H9 (cell line): ENCODE measurements around the gene AGBL4. TPM values are rescaled to one million over a fixed set of nuclear protein-coding genes. Genes with fewer than 3 reads are reported as not detected.

Experiments used
- DNase-seq: peaks from one replicate; pipeline ENCODE4 v3.0.0-alpha.2; 2017
- H2AFZ ChIP-seq: one replicate; pipeline ENCODE4 v1.6.1; 2013; ENCODE audit warnings: mild to moderate bottlenecking, low read length, control low read depth, moderate library complexity
- H2AK5ac ChIP-seq: 2 replicates; pipeline ENCODE4 v1.6.1; 2013; ENCODE audit warnings: low read length, control low read depth, mixed read lengths; ENCODE audit not compliant: insufficient read length
- H2BK120ac ChIP-seq: one replicate; pipeline ENCODE4 v1.6.1; 2013; ENCODE audit warnings: low read depth, mild to moderate bottlenecking, low read length, control low read depth, inconsistent platforms; ENCODE audit not compliant: poor library complexity, severe bottlenecking
- H2BK12ac ChIP-seq: 2 replicates; pipeline ENCODE4 v1.6.1; 2013; ENCODE audit warnings: low read length, control low read depth, mixed read lengths, low read depth; ENCODE audit not compliant: insufficient read length
- H2BK15ac ChIP-seq: 2 replicates; pipeline ENCODE4 v1.6.1; 2013; ENCODE audit warnings: low read depth, low read length, control low read depth
- H2BK20ac ChIP-seq: one replicate; pipeline ENCODE4 v1.6.1; 2013; ENCODE audit warnings: low read depth, mild to moderate bottlenecking, low read length, control low read depth, inconsistent platforms; ENCODE audit not compliant: poor library complexity, severe bottlenecking
- H2BK5ac ChIP-seq: 2 replicates; pipeline ENCODE4 v1.6.1; 2013; ENCODE audit warnings: low read length, control low read depth, mixed read lengths; ENCODE audit not compliant: insufficient read length
- H3K14ac ChIP-seq: 2 replicates; pipeline ENCODE4 v1.6.1; 2013; ENCODE audit warnings: low read length, control low read depth; ENCODE audit not compliant: insufficient read depth
- H3K18ac ChIP-seq: 2 replicates; pipeline ENCODE4 v1.6.1; 2013; ENCODE audit warnings: low read depth, mild to moderate bottlenecking, mixed read lengths, low read length, control low read depth; ENCODE audit not compliant: insufficient read length
- H3K23ac ChIP-seq: 2 replicates; pipeline ENCODE4 v1.6.1; 2013; ENCODE audit warnings: low read length, control low read depth, mixed read lengths, low read depth; ENCODE audit not compliant: insufficient read length
- H3K23me2 ChIP-seq: 2 replicates; pipeline ENCODE4 v1.6.1; 2013; ENCODE audit warnings: low read depth, mild to moderate bottlenecking, mixed read lengths, low read length, control low read depth; ENCODE audit not compliant: insufficient read length, poor library complexity, severe bottlenecking
- H3K27ac ChIP-seq: 2 replicates; pipeline ENCODE4 v1.5.1; 2013; ENCODE audit warnings: low read length, control low read depth, mixed read lengths, low read depth; ENCODE audit not compliant: insufficient read length
- H3K27me3 ChIP-seq: 2 replicates; pipeline ENCODE4 v1.6.1; 2013; ENCODE audit warnings: low read length, control low read depth, inconsistent platforms; ENCODE audit not compliant: insufficient read depth
- H3K4ac ChIP-seq: 2 replicates; pipeline ENCODE4 v1.6.1; 2013; ENCODE audit warnings: low read depth, mild to moderate bottlenecking, control low read depth, inconsistent platforms, low read length, moderate library complexity
- H3K4me1 ChIP-seq: 2 replicates; pipeline ENCODE4 v1.6.1; 2013; ENCODE audit warnings: low read length, control low read depth, inconsistent platforms; ENCODE audit not compliant: insufficient read depth
- H3K4me2 ChIP-seq: 2 replicates; pipeline ENCODE4 v1.6.1; 2013; ENCODE audit warnings: low read length, control low read depth, mixed read lengths; ENCODE audit not compliant: insufficient read length, insufficient read depth
- H3K56ac ChIP-seq: 2 replicates; pipeline ENCODE4 v1.6.1; 2013; ENCODE audit warnings: low read depth, mild to moderate bottlenecking, mixed read lengths, low read length, control low read depth; ENCODE audit not compliant: insufficient read length
- H3K79me1 ChIP-seq: 2 replicates; pipeline ENCODE4 v1.6.1; 2013; ENCODE audit warnings: low read depth, mild to moderate bottlenecking, moderate library complexity, low read length, control low read depth, inconsistent platforms; ENCODE audit not compliant: insufficient read depth, poor library complexity, severe bottlenecking
- H3K79me2 ChIP-seq: 2 replicates; pipeline ENCODE4 v1.6.1; 2013; ENCODE audit warnings: low read length, control low read depth, inconsistent platforms; ENCODE audit not compliant: insufficient read depth
- H3K9ac ChIP-seq: 2 replicates; pipeline ENCODE4 v1.6.1; 2013; ENCODE audit warnings: low read length, control low read depth, mixed read lengths; ENCODE audit not compliant: insufficient read length; ENCODE audit errors: extremely low read depth
- H3K9me3 ChIP-seq: one replicate; pipeline ENCODE4 v1.6.1; 2013; ENCODE audit warnings: low read depth, low read length, inconsistent platforms; ENCODE audit not compliant: control insufficient read depth
- H3T11ph ChIP-seq: one replicate; pipeline ENCODE4 v1.6.1; 2013; ENCODE audit warnings: mild to moderate bottlenecking, low read length, control low read depth, inconsistent platforms
- H4K20me1 ChIP-seq: one replicate; pipeline ENCODE4 v1.6.1; 2013; ENCODE audit not compliant: control insufficient read depth, insufficient read length, insufficient read depth
- H4K5ac ChIP-seq: 2 replicates; pipeline ENCODE4 v1.6.1; 2013; ENCODE audit warnings: low read depth, mild to moderate bottlenecking, mixed read lengths, low read length, control low read depth; ENCODE audit not compliant: insufficient read length
- H4K8ac ChIP-seq: replicated peaks from 2 replicates; pipeline ENCODE4 v1.6.1; 2013; ENCODE audit warnings: low read length, control low read depth, mixed read lengths, low read depth; ENCODE audit not compliant: insufficient read length
- H4K91ac ChIP-seq: 2 replicates; pipeline ENCODE4 v1.6.1; 2013; ENCODE audit warnings: low read depth, mild to moderate bottlenecking, moderate library complexity, mixed read lengths, low read length, control low read depth; ENCODE audit not compliant: insufficient read length
- H3K27ac Mint-ChIP-seq, 3 experiments: 2 replicates in 2 of 3; 3 replicates in 1 of 3; pipeline ENCODE4 v1.8.0; 2020 to 2021; ENCODE audit warnings: mixed read lengths in 3 of 3, mild to moderate bottlenecking in 1 of 3, moderate library complexity in 1 of 3
- H3K27me3 Mint-ChIP-seq: 2 replicates; pipeline ENCODE4 v1.8.0; 2021; ENCODE audit warnings: low read depth, mild to moderate bottlenecking, moderate library complexity, mixed read lengths
- H3K36me3 Mint-ChIP-seq, 3 experiments: 2 replicates in 2 of 3; 3 replicates in 1 of 3; pipeline ENCODE4 v1.8.0; 2020 to 2021; ENCODE audit warnings: low read depth in 3 of 3, mixed read lengths in 3 of 3; ENCODE audit not compliant: insufficient read depth in 1 of 3
- H3K4me1 Mint-ChIP-seq, 2 experiments: 2 replicates each; pipeline ENCODE4 v1.8.0; 2020; ENCODE audit warnings: mixed read lengths in 2 of 2
- H3K4me3 Mint-ChIP-seq, 2 experiments: 2 replicates in 1 of 2; 3 replicates in 1 of 2; pipeline ENCODE4 v1.8.0; 2020 to 2021; ENCODE audit warnings: mild to moderate bottlenecking in 2 of 2, mixed read lengths in 2 of 2, moderate library complexity in 1 of 2
- H3K9me3 Mint-ChIP-seq, 2 experiments: 2 replicates in 1 of 2; 3 replicates in 1 of 2; pipeline ENCODE4 v1.8.0; 2020; ENCODE audit warnings: mild to moderate bottlenecking in 2 of 2, mixed read lengths in 2 of 2, moderate library complexity in 1 of 2
- CTCF ChIP-seq: fragments of 200-600 bp; sonication (generic); conservative IDR thresholded peaks from 3 replicates; pipeline ENCODE4 v1.8.0; 2021; ENCODE audit warnings: antibody characterized with exemption, mild to moderate bottlenecking
- WGBS: extraction: QIAGEN DNeasy Blood & Tissue Kit; methylation state at CpG from one replicate; pipeline ENCODE4 v1.1.7; 2013; ENCODE audit warnings: missing lambda C conversion rate, low lambda C conversion rate, mixed read lengths; ENCODE audit not compliant: insufficient read length; ENCODE audit errors: extremely low coverage; 5-methylcytosine and 5-hydroxymethylcytosine counted together
- total RNA-seq: library from RNA; stranded (reverse); gene quantifications from 2 replicates; pipeline ENCODE4 v1.2.1, GENCODE V29; 2021

The AGBL4 gene
- total RNA-seq, 1 experiment from 2014 or later = not detected

GRCh38 chr1:48873944-48874343 is 1149.8 kb downstream of the AGBL4 start:
- no peak overlapping the region for H2BK12ac ChIP-seq
- H3T11ph ChIP-seq = no peak overlapping the region
- H4K20me1 ChIP-seq = no peaks in the 10 kb centered on the region
- Mint-ChIP-seq H3K9me3 (no peaks in the 10 kb centered on the region), H3K4me1 (peaks cover 44 to 45% of the 10 kb centered on the region in 2 experiments), H3K27ac (peak overlapping the region in 1 of 3 experiments; percentile 28; a peak in 2 of 7 replicates), H3K36me3 (no peaks in the 10 kb centered on the region), H3K27me3 (no peaks in the 10 kb centered on the region; the same call in 1 of the 2 replicates), H3K4me3 (no peak overlapping the region; a peak in 1 of 5 replicates)
- no peak overlapping the region for H3K23ac ChIP-seq
- H4K5ac ChIP-seq = no peak overlapping the region
- no peak overlapping the region for H2BK120ac ChIP-seq
- no peak overlapping the region for H3K27ac ChIP-seq
- DNase-seq = peak; percentile 56
- no peak overlapping the region for H4K91ac ChIP-seq
- 0 out of 2 replicates have a peak, but pooled peaks cover 1% of the 10 kb centered on the region for H3K79me2 ChIP-seq
- no CpG with 5 or more reads among the region's 4 CpGs for WGBS
- H3K18ac ChIP-seq = no peak overlapping the region
- no peak for TF ChIP-seq CTCF
- H2BK5ac ChIP-seq = no peak overlapping the region
- no peaks in the 10 kb centered on the region for H3K23me2 ChIP-seq
- H4K8ac ChIP-seq = no peak overlapping the region
- no peak overlapping the region for H3K4me2 ChIP-seq
- no peak overlapping the region for H2BK15ac ChIP-seq
- H3K9ac ChIP-seq = no peak overlapping the region
- H2AK5ac ChIP-seq = no peak overlapping the region
- no peak overlapping the region for H3K4ac ChIP-seq
- no peak overlapping the region for H3K14ac ChIP-seq
- H2AFZ ChIP-seq = no peak overlapping the region
- peaks cover 5% of the 10 kb centered on the region; the same call in 1 of the 2 replicates for H3K4me1 ChIP-seq
- no peaks in the 10 kb centered on the region for H3K9me3 ChIP-seq
- H3K79me1 ChIP-seq = no peaks in the 10 kb centered on the region
- H3K56ac ChIP-seq = no peak overlapping the region
- no peaks in the 10 kb centered on the region for H3K27me3 ChIP-seq
- H2BK20ac ChIP-seq = no peak overlapping the region
